Endometrial microvascular endothelial cells (primary cell): ENCODE measurements around the gene ZDHHC9. TPM values are rescaled to one million over a fixed set of nuclear protein-coding genes. Genes with fewer than 3 reads are reported as not detected.
"Not testable (repeated sequence)": the region's sequence is repeated elsewhere in the genome, so short reads cannot be mapped to it uniquely, and the experiment has no call there.

Experiments used
- in situ Hi-C: cut with HindIII; loops from 2 replicates; pipeline ENCODE4 v1.10.0; 2017; ENCODE audit warnings: low sequenced_read_pairs, low pct_unique_long_range_greater_than_20kb; ENCODE audit errors: inconsistent ontology term
- total RNA-seq: library from RNA; depleted of rRNA; stranded (reverse); fragments of >200 nt; gene quantifications from one replicate; pipeline ENCODE4 v1.2.3, GENCODE V29; 2015; ENCODE audit errors: inconsistent ontology term

ZDHHC9 gene
- 34.0 TPM for total RNA-seq

DNA sequence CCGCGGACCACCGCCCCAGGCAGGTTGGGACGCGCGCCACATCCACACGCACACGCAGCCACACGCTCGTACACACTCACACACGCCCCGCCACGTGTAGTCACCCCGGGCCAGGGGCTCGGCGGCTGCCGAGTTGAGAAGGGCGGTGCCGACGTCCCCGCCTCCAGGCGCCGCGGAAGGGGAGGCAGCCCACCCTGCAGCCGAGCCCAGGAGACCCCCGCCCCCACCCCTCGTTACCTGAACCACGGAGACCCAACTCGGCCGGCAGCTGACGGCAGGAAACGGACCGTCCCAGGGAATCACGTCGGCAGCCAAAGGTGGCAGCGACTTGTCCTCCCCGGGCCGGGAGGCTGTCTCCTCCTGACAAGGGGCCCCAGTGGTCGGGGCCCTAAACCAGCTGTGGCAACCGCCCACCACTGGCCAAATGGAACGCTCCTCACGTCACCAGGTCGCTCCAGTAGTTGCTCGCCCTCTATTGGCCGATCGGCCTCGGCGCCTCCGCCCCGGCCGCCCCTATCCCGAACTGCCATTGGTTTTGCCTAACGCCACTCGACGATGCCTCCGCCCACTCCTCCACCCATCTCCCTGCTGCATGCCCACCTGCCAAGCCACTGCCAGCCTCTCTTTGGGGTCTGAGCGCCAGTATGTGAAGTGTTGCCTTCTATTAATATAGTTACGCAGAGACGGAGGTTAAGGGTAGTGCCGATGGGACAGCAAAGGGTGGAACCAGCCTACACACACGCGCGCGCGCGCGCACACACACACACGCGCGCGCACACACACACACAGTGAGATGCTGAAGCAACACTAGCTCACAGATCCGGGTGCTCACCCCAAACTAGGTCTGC lies at the start of gene ZDHHC9:
TSS of gene ZDHHC9 (minus strand) at position 428 of the 848 bp plus-strand sequence. CDS start 1,941 bp downstream, outside the sequence.
- in situ Hi-C loops: no loop called here

DNA sequence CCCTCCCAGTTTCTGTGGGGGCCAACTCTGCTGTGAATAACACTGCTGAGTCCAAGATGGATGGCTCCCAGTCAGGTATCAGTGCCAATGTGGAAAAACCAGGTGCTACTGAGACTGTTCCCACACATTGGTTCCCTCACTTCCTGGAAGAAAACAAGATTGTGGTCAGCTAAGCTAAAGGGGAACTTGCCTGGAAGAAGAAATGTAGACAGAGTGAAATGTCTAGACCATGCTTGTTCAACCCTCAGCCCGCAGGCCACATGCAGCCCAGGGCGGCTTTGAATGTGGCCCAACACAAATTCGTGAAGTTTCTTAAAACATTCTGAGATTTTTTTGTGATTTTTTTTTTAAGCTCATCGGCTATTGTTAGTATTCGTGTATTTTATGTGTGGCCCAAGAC lies 33.7 kb upstream of the ZDHHC9 start:
- in situ Hi-C loops: no loop called here

DNA sequence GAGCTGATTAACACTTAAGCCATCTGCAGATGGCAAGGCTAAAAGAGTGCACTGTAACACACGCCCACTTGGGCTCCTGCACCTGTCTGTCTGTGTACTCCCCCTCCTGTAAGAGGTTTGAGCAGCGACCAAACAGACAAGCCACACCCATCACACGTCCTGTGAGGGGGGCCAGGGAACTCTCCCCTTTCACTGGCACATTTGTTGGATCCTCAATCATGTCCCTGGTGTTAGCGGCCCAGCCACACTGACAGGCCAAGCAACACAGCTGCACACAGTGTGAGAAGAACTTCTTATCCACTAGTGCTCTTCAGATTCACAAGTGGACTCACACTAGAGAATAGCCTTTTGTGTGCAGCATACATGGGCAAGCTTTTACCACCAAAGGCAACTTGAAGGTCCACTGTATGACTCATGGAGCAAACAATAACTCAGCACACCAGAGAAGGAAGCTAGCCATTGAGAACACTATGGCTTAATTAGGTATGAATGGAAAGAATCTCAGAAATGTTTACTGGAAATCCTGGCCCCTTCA lies 33.2 kb upstream of the ZDHHC9 start:
- in situ Hi-C loops: no loop called here

DNA sequence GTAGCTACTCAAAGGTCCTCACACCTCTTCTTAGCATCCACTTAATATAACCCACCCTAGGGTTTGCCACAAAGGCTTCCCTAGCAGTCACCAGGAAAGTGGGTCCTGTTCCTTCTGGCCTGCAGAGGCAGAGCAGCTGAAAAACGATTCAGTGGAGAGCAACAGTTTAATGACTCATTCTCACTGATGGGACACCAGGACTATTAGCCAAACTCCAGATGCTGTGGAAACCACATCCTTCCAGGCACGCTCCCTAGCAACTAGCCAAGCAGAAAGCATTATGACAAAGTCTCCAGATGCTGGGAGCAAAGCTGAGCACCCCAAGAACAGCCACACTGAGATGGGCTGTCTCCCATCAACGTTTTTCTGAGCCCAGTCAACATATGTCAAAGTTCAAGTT lies 32.0 kb upstream of the ZDHHC9 start:
- in situ Hi-C loops: no loop called here

DNA sequence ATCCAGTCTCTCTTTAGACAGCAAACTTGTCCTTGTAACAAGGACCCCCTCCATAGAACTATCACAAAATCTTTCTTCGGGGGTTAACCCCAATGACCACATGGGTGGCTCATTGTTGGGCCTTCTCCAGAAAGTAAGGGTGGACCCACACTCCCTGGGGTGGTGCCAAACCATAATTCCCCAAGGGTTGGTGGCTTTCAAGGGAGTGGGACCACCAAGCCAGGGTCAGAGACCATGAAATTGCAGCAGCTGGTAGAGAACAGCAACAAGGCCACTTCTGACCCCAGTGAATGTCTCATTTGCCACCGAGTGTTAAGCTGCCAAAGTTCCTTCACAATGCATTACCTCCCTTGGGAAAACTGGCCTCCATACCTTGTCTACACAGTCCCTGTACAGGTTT lies 28.8 kb upstream of the ZDHHC9 start:
- in situ Hi-C loops: no loop called here

DNA sequence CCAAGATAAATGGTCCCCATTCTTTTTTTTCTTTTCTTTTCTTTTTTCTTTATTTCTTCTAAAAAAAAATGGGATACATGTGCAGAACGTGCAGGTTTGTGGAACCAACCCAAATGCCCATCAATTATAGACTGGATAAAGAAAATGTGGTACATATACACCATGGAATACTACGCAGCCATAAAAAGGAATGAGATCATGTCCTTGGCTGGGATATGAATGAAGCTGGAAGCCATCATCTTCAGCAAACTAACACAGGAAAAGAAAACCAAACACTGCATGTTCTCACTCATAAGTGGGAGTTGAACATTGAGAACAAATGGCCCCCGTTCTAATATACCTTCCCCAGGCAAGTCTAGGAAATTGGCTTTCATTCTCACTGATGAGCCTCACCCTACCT lies 22.6 kb upstream of the ZDHHC9 start:
- in situ Hi-C loops: not testable (repeated sequence)

DNA sequence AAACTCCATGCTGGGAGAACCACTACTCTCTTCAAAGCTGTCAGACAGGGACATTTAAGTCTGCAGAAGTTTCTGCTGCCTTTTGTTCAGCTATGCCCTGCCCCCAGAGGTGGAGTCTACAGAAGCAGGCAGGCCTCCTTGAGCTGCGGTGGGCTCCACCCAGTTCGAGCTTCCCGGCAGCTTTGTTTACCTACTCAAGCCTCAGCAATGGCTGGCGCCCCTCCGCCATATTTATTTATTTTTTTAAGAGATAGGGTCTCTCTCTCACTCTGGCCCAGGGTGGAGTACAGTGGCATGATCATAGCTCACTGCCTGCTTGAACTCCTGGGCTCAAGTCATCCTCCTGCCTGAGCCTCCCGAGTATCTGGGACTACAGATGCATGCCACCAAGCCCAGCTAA lies 15.4 kb upstream of the ZDHHC9 start:
- in situ Hi-C loops: not testable (repeated sequence)

DNA sequence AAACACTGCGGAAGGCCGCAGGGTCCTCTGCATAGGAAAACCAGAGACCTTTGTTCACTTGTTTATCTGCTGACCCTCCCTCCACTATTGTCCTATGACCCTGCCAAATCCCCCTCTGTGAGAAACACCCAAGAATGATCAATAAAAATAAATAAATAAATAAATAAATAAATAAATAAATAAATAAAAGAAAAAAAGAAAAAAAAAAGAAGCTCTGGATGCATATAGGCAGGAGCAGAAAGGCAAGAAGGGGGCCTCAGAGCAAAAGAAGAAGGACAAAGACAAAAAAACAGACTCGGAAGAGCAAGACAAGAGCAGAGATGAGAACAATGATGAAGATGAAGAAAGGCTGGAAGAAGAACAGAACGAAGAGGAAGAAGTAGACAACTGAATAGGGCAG lies 8.1 kb upstream of the ZDHHC9 start:
- in situ Hi-C loops: not testable (repeated sequence)

DNA sequence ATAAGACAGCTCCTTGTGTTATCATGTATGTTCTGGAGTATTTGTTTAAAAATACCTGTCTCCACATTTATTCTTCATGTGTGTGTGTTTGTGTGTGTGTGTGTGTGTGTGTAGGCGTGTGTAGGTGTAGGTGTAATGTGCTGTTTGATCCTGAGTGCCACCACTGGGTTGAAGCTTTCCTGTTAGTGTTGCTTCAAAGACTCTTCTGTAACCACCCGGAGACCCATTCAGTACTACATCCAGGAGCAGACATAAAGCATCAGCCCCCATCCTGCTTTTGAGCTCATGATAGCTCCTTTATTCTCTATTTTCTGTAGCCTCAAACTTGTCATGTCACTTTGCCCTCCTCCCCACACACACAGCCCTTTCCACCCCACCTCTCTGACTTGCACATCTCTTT lies 3.0 kb upstream of the ZDHHC9 start:
- in situ Hi-C loops: no loop called here

- in situ Hi-C loops: no loop called here
Observed at GRCh38 chrX:129845616-129846190, 2.0 kb upstream of the ZDHHC9 start.

DNA sequence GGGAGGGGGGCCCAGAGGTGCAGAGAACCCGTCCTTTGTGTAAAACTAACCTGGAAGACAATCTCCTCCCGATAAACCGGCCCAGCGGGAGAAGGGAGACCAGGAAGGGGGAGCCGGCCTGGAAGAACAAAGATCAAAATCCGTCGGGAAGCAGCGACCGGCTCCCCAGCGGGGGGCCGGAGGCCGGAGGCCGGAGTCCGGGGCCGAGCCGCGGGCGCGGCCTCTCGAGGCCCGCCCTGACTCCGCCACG lies 552 bp downstream of the ZDHHC9 start:
- in situ Hi-C loops: no loop called here

DNA sequence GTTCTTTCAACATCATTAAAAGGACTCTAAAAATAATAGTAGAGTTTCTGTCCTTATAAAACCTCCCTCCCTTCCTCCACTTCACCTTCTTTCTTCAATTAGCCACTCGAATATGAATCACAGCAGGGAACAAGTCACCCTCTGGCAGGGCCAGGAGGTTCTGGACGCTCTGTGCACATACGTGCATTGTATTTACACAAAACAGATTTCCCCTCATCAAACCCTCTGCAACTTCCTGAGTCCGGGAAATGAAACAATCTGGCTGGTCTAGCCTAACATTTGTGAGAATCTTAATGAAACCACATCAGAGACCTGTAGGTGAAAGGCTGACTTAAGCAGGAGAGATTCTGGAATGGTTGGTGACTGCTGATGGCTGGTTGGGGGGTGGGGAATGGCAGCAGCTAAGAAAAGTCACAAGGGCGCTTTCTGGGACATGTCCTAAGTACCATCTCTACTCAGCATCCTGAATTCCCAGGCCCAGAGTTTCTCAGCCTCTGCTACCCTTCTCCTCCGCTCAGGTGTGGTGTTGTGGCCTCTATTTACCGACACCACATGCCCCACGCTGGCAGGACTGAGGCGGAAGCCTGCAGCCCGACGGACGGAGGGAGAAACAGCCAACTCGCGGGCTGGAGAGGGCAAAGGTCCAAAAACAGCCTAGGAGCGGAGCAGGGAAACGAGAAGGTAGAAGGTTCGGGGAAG lies 1.0 kb downstream of the ZDHHC9 start:
- in situ Hi-C loops: no loop called here

GRCh38 chrX:129840344-129840743 lies 3.3 kb downstream of the ZDHHC9 start:
- in situ Hi-C loops: no loop called here

DNA sequence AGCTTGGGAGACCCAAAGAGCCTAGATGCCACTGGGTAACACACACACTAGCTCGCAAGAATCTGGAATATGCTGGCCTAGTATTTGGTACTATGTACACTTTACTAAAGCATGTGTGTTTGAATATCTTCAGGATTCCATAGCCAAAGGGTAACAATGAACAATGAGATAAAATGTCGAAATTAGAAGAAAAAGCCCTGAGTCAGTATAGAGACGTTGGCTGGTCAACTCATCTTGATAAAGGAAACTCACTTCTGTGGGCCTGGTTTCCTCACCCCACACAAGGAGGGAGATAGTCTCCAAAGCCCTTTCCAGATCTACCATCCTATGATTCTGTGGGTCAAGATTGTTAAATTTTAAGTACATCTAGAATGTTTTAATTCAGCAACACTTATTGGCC lies 6.9 kb downstream of the ZDHHC9 start:
- in situ Hi-C loops: no loop called here

DNA sequence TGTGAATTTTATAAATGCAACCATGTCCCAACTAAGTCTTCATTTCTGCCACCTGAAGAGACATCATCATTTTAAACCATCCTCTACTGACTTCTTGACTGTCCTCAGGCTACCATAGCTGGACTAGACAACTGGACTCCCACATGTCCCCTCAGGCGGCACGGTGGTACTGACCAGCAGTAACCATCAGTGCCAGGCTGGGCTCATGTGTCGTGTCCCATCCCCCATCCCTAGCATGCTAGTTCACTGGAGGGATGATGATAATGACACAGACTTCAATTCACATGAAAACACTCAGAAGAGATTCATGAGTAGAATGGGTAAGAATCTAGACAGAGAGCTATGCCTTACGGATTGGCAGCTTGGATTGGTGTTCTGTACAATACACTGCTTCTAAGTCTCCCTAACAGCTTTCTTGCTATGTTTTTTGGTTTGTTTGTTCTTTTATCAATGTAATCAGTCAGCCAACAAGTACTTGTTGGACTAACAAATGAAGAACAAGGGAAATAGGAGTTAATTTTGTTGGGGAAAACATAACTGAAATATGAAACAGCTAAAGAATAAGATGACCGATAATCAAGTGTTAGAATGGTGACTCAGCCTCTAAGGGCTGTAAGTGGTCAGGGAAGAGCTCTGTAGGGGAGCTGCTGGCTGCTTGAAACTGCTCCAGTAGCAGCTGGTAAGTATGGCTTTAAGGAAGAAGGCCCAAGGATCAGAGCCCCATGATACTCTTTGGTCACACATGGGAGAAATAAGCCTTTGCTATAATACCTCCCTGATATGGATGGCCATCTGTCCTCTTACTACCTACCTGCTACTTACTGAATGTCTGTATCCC lies 10.3 kb downstream of the ZDHHC9 start:
- in situ Hi-C loops: no loop called here

DNA sequence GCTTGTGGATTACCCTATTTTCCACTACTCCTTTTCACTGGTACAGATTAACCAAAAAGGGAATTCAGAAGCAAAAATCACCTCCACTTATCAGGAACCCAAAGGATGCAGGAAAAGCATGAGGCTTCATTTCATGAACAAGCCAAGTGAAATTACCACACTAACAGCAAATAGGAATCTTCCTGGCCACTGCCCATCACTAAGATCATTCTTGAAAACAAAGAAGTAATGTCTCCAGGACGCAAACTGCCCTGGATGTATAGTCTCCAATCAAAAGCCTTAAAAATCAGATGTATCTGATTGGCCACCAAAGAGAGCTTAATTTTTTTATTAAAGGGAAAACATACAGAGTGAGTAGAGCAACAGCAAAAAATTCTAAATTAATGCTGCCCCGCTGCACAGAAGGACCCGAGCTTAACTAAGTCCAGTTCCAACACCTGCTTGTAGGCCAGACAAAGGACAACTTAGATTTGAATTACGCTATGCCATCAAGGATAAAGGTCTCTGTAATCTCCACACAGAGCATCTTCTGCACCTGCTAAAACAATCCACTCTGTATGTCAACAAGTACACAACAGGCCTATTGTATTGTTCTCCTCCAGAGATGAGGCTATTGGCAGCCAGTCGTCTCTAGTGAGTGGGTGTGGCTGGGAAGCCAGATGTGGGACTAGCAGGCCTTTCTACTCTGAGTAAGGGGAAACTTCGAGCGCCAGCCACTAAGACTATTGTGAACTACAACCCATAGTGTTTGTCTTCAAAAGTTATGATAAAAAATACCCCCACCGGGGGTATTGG lies 12.4 kb downstream of the ZDHHC9 start:
- in situ Hi-C loops: no loop called here

DNA sequence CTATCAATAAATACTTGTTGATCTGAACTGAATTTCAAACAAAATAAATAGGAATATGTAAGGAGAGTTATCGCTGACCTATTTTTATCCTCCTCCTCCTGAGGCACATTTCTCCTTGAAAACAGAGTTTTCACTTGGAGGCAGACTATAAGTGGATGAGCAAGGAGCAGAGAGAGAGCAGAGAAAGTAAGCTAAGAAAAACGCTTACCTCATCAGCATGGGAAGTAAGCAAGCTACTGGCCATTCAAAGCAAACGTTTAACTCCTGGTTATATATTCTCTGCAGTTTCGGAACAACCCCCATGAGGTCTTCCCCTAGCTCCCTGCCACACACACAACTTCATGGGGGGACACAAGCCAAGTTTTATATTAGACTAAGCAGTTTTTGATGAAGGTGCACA lies 13.2 kb downstream of the ZDHHC9 start:
- in situ Hi-C loops: no loop called here

- in situ Hi-C loops: no loop called here
Observed at GRCh38 chrX:129825746-129826505, 17.8 kb downstream of the ZDHHC9 start.
